GM19239 (cell line): Measurements from ENCODE around the gene ZC3H8.
"Not testable (repeated sequence)": the region's sequence is repeated elsewhere in the genome, so short reads cannot be mapped to it uniquely, and the experiment has no call there.

ENCODE experiments used
- DNase-seq: peaks from one replicate; pipeline ENCODE4 v3.0.0; 2011; ENCODE audit warnings: low spot score; ENCODE audit not compliant: insufficient read length
- FAIRE-seq: peaks from 2 replicates; lab custom pipeline; 2011; peaks lifted over from hg19 to GRCh38; lab: Jason Lieb, UNC

Gene ZC3H8

DNA sequence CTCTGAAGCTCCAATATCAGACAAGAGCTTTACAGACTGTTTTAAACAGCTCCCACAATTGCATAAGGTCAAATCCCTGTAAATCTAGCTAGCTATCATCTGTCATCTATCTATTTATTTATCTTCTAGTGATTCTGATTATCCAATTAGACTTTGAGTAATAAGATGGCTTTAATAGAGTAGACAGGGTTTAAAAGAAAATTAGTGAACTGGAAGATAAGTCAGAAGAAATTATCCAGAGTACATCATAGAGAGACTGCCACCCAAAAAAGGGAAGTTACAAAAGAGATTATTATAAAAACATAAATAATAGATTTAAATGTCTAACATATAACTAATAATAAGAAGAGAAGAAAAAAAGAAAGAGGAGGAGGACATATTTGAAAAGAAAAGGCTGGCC, 8.0 kb upstream of the ZC3H8 start:
- no peak for DNase-seq
- FAIRE-seq, result no peak

- FAIRE-seq, result no peak
- DNase-seq, result no peak
Measured at GRCh38 chr2:112260295-112260625, 5.4 kb upstream of the ZC3H8 start.

- peak; percentile 31 for DNase-seq
- peak; percentile 96 for FAIRE-seq
Measured at GRCh38 chr2:112259509-112260294, 4.9 kb upstream of the ZC3H8 start.

- no peak for DNase-seq
- FAIRE-seq, result no peak
Measured at GRCh38 chr2:112257575-112257974, 2.7 kb upstream of the ZC3H8 start.

GRCh38 chr2:112256654-112257053, 1.8 kb upstream of the ZC3H8 start:
- no peak for FAIRE-seq
- no peak for DNase-seq

DNA sequence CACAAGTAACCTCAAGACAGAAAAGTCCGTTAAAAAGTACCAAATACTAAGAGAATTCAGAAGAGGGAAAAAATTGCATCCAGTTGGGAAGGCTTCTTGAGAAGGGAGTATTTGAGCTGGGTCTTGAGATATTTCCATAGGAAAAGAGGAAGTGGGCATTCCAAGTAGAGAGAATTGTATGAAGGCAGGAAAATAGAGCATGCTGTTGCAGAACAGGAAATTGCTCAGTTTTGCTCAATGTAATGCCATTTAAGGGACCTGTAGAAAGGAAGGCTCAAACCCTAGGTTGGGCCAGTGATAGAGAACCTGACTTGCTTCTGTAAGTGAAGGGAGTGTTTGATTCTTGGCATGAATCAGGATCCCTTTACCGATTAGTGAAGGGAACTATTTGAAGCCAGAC, 1.0 kb upstream of the ZC3H8 start:
- FAIRE-seq (no peak), DNase-seq (no peak)

GRCh38 chr2:112253261-112253815, 1.5 kb downstream of the ZC3H8 start:
- FAIRE-seq (peak; percentile 23), DNase-seq (no peak)

GRCh38 chr2:112251271-112251670, 3.6 kb downstream of the ZC3H8 start:
- no peak for FAIRE-seq

DNA sequence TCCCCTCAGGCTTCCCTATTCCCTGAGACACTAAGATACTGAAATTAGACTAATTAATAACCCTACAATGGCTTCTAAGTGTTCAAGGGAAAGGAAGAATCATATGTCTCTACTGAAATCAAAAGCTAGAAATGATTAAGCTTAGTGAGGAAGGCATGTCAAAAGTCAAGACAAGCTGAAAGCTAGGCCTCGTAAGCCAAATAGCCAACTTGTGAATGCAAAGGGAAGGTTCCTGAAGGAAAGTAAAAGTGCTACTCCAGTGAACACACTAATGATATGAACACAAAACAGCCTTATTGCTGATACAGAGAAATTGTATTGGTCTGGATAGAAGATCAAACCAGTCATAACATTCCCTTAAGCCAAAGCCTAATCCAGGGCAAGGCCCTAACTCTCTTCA, 10.0 kb downstream of the ZC3H8 start:
- FAIRE-seq (no peak), DNase-seq (no peak)

More at GRCh38 chr2:112251271-112251670, 3.6 kb downstream of the ZC3H8 start:
- DNase-seq, result no peak

GRCh38 chr2:112243233-112243632, 11.6 kb downstream of the ZC3H8 start:
- DNase-seq (no peak), FAIRE-seq (no peak)

DNA sequence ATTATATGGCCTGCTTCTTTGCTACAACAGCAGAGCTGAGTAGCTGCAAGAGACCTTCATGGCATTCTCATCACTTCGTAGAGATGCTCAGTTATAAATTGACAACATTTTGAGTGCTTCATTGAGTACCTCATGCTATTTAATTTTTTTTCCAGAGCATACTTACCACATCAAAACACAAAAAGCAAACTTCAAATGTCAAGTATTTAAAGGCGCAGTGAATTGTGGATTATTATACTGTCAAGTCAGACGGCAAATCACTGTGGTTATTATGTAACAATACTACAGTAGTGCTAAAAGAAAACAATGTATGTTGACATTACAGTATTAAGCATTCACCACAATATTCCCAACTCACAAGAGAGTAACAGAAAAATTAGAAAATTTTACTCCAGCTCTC, 12.5 kb downstream of the ZC3H8 start:
- FAIRE-seq (no peak), DNase-seq (no peak)

DNA sequence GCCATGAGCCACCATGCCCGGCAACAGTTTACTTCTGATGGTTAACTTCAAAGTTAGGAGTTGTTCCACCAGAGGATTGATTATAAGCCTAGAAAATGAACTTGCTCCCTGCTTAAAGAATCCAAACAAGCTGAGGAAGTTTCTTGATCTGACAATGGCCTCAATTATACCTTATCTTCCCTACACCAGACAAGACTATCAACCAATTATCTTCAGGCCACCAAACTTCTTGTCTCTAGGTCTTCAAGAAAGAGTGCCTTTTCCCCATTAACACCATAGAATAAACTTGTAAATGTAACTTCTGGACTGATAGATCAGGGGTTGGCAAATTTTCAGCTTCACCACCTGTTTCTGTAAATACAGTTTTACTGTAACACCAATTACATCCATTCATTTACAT, 15.0 kb downstream of the ZC3H8 start:
- no peak for FAIRE-seq
- no peak for DNase-seq

DNA sequence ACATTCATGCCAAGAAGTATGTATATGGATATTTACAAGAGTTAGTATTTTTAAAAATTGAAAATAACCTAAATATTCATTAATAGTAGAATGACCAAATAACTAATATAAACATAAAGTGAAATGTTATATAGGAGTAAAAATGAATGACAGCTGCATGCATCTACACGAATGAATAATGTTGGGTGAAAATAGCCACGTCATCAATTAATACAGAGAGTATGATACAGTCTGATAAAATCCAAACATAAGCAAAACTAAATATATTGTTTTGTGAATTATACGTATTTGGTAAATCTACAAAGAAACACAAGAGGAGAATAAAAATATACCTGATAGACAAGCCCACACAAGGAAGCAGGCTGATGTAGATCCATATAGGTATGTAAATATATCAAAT, 24.5 kb downstream of the ZC3H8 start:
- FAIRE-seq (no peak), DNase-seq (no peak)

DNA sequence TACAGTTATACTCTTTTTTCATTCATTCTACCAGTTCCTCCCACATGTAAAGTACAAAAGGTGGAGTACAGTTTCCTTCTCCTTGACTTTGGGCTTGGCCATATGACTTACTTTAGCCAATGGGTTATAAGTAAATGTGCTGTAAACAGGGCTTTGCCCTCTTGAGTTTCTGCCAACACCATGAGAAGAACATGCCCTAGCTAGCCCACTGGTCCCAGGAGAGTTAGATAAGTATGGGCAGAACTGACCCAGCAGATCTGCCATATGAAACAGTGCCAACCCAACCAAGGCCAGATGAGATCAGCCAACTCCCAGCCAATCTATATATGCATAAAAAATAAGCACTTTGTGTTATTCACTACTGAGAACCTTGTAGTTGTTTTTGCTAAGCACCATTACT, 25.5 kb downstream of the ZC3H8 start:
- DNase-seq, result no peak
- FAIRE-seq, result no peak

GRCh38 chr2:112220831-112221230, 34.0 kb downstream of the ZC3H8 start:
- FAIRE-seq (no peak), DNase-seq (no peak)

GRCh38 chr2:112220186-112220585, 34.7 kb downstream of the ZC3H8 start:
- FAIRE-seq, result no peak
- DNase-seq, result no peak

GRCh38 chr2:112217854-112218253, 37.0 kb downstream of the ZC3H8 start:
- no peak for DNase-seq
- no peak for FAIRE-seq

DNA sequence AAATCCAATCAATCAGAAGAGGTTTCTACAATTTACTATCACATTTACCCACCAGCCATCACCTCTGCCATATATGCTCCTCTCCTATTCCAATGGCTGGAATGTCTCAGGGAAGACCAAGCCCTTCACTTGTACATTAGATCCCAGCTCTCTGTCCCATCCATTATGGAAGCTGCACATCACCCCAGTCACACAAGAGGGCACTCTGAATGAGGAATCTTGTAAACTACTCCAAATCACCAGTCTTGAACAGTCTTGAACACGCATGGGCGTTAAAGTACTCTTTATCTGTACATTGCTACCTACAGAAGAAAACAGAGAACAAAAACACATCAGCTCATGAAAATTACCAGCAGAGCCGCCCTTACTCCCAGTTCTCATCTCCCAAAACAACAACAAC, 38.7 kb downstream of the ZC3H8 start:
- FAIRE-seq (no peak), DNase-seq (no peak)

GRCh38 chr2:112207905-112208304, 46.9 kb downstream of the ZC3H8 start:
- not testable (repeated sequence) for DNase-seq, FAIRE-seq

DNA sequence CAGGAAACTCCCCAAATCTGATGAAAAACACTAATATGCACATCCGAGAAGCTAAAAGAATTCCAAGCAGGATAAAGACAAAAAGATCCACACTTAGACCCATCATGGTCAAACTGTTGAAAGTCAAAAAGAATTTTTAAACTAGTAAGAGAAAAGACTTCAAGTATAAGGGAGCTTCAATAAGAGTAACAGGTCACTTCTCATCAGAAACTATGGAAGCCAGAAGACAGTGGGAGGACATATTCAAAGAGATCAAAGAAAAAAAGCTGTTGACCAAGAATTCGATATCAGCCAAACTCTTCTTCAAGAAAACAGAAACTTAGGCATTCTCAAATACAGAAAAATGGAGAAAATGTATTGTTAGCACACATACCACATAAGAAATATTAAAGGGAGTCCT, 50.4 kb downstream of the ZC3H8 start:
- FAIRE-seq, result no peak
- no peak for DNase-seq

DNA sequence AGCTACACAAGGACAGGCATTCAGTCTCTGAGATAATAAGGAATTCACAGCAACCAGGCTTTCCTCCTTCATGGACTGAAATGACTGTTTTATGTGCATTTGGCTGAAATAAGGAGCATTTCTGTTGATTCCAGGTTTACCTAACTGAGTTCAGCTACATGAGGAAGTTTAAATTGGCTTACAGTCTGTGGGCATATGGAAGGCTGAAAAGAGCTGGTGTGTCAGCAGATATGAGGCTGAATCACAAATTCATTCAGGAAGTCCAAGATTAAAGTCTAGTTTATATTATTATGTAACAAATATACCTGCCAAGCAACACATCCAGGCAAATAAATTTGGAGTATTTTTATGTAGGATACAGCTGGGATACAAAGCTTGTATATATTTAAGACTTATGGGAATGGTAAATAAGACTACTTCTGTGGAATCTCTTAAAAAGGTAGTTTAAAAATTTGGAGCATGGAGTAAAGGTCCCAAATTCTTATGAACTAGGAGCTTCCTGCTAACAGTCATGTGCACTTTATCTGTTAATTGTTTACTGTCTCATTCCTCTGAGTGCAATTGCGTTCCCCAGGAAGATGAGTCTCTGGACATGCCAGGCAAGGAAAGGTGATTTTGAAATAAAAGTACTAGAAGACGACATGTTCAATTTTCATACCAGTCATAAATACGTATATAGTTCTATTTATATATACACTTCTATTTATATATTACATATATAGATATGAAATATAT, 53.0 kb downstream of the ZC3H8 start:
- no peak for DNase-seq
- FAIRE-seq, result no peak

DNA sequence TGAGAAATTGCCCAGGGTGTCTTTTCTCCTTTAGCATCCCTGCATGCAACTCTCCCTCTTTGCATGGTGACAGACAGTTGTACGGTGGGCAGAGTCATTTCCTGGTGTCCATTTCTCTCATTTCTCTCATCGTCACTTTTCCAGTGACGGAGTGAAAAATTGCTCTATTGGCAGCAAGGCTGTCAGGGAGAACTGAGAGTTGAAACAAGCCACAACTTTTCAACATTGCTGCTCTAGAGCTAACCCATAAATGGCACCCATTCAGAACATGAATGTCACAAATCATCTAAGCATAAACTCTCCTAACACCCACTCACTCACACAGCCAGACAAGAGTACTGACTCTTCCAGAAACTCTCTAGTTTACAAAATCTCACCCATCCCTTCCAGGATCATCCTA, 55.7 kb downstream of the ZC3H8 start:
- no peak for DNase-seq
- no peak for FAIRE-seq
